AG04449 (cell line): ENCODE data around the gene NFE2L3.
"Not testable (repeated sequence)": the region's sequence is repeated elsewhere in the genome, so short reads cannot be mapped to it uniquely, and the experiment has no call there.

Experiments
- CTCF ChIA-PET: fragments of 350-600 bp; formaldehyde crosslinking; extraction: SDS; loops from one replicate; lab custom pipeline; 2021; ENCODE audit warnings: antibody characterized with exemption; lab: Yijun Ruan, JAX
- POLR2A ChIA-PET: fragments of 400-600, 350-600 bp; formaldehyde crosslinking; extraction: SDS; loops from one replicate; lab custom pipeline; 2020; ENCODE audit warnings: antibody characterized with exemption, inconsistent platforms; lab: Yijun Ruan, JAX
- DNase-seq: peaks from one replicate; pipeline ENCODE4 v3.0.0-alpha.2; 2010; ENCODE audit warnings: low read depth, low spot score
- H3K4me3 ChIP-seq: 2 replicates; pipeline ENCODE4 v1.5.1; 2011; ENCODE audit warnings: low read depth, mild to moderate bottlenecking, control low read depth, low read length
- CTCF ChIP-seq: IDR thresholded peaks from one replicate; pipeline ENCODE4 v1.5.1; 2011; ENCODE audit warnings: mild to moderate bottlenecking, moderate library complexity, low read length, control low read depth, inconsistent platforms; ENCODE audit not compliant: insufficient read depth; ENCODE audit errors: missing control alignments

Gene NFE2L3

GRCh38 chr7:26115650-26116049 is 36.3 kb upstream of the NFE2L3 start:
- DNase-seq = no peak
- no peak overlapping the region for H3K4me3 ChIP-seq
- POLR2A ChIA-PET = no interaction called here
- CTCF ChIA-PET = interaction anchor here (0.8 kb wide), 1 partner anchor 25 kb away, joined by 4 read pairs; no protein-coding TSS in a partner anchor
- TF ChIP-seq CTCF = no peak

- ChIA-PET CTCF (no interaction called here), POLR2A (no interaction called here)
- TF ChIP-seq CTCF = no peak
- no peak for DNase-seq
- H3K4me3 ChIP-seq = no peak overlapping the region
These were observed 34.7 kb upstream of the NFE2L3 start for GRCh38 chr7:26117142-26117807.

GRCh38 chr7:26117970-26118369 is 34.0 kb upstream of the NFE2L3 start:
- no peak for DNase-seq
- POLR2A ChIA-PET = no interaction called here
- no peak overlapping the region for H3K4me3 ChIP-seq
- CTCF ChIA-PET = no interaction called here
- TF ChIP-seq CTCF = no peak

GRCh38 chr7:26122745-26123144 is 29.3 kb upstream of the NFE2L3 start:
- no peak overlapping the region for H3K4me3 ChIP-seq
- TF ChIP-seq CTCF = no peak
- CTCF ChIA-PET = no interaction called here
- no peak for DNase-seq
- POLR2A ChIA-PET = no interaction called here

- POLR2A ChIA-PET = not testable (repeated sequence)
These were observed 27.2 kb upstream of the NFE2L3 start for GRCh38 chr7:26124775-26125174.

GRCh38 chr7:26127411-26127810 is 24.6 kb upstream of the NFE2L3 start:
- TF ChIP-seq CTCF = no peak
- no peak for DNase-seq
- ChIA-PET POLR2A (no interaction called here), CTCF (no interaction called here)
- H3K4me3 ChIP-seq = no peak overlapping the region

More at GRCh38 chr7:26124775-26125174, 27.2 kb upstream of the NFE2L3 start:
- H3K4me3 ChIP-seq, CTCF ChIA-PET, DNase-seq: not testable (repeated sequence)
